ENCODE results near the gene AHI1.

Gene AHI1

DNA sequence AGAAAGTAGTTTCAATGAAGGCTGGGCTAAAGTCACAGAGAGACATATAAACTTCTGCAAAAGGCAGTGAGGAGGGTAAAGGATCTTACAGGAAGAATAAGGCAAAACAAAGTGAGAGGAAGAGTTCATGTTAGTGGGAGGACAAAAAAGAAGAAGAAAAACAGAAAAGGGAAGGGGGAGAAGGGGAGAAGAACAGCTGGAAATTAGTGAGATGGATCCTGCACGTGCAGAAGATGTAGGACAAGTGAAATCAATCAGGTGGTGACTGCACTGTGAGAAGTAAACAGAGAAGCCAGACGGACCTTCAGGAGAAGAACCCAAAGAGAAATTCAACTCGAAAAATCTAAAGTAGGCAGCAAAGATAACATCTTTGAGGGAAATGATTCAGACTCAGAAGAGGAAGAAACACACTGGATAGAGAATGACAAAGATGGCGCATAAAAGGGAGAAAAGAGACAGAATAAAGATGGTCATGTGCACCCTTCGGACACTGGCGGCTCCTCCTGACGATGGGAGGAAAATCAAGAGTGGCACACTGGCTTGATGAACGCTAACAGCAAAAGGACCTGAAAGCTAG lies 210.5 kb downstream of the AHI1 start:
- no peak for DNase-seq

DNA sequence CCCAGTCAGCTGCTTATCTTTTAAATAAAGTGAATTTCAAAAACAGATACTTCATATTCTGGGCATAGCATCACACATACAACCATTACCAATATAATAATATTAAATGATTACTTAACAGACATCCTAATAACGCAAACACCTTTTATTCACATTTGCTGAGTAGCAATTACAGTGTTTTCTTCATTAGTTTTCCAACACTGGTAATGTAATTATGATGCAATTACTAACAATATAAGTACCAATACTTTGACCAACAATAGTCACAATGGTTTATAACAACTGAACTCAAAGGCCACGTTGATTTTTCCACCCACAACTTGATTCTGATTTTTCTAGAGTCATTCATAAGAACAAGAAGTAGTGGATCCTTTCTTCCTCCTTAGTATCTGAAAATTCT lies 212.4 kb downstream of the AHI1 start:
- DNase-seq = no peak

DNA sequence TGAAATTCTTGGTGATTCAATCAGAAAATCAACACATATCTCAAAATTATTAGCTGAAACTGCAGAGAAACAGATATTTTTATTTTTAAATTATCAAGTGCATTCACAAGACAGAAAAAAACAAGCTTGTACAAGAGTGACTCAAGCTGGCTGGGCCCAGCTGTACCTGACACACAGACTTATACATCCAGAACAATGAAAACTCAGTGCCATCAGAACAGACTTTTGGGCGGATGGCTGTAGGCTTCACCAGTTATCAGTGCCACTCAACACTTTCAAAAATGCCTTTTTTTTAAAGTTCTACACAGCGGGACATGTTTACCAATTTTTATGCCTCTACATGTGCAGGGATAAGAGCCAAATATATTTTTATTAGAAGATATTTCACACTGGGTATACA lies 213.6 kb downstream of the AHI1 start:
- no peak for DNase-seq

DNA sequence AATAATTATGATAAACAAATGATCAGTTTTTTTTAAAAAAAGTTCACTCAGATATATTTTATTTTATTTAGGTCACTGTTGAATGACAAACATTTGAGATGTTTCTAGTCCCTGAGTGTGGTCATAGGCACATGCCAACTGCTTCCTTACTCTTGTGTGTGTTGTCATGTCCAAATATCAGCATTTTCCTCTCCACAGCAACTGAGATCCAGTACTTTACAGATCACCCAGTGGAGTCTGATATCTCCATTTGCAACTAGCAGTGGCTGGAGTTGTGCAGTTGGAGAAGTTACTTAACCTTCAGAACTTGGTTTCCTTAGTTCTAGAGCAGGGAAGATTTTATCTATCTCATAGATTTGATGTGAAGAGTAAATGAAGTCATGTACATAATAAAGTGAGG lies 215.1 kb downstream of the AHI1 start:
- no peak for DNase-seq

DNA sequence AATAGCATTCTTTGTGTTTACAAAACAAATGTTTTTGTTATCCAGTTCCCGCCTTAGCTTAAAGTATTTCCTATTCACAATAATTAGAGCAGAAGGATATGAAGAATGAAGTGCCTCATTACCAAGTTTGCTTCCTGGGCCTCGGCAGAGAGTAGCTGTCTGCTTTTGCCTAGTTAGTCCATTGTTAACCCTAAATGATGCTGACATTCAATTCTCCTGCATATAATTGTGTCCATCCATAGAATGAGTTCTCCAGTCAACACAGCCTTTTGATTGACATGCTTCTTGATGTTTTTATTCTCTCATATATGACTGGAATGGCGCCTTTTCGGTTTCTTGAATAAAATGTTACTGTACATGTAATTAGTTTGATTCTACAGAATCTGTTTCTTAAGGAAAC lies 215.6 kb downstream of the AHI1 start:
- DNase-seq = no peak

DNA sequence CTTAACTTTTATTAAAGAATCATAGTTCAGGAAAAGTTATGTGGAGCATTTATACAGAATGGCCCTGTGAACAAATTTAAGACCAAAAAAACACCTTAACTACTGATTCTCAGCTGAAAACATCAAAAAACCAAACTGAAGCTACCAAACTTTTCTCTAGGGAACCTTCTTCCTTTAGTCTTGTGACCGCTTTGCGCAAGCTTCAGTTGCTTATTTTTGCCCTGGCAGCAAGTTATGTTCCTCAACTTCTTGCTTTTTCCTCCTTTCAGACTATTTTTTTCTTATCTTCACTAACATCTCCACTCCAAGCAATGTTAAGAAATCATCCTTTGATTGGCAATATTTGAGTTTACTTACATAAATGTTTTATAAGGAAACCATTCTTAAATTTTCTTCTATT lies 216.3 kb downstream of the AHI1 start:
- no peak for DNase-seq

DNA sequence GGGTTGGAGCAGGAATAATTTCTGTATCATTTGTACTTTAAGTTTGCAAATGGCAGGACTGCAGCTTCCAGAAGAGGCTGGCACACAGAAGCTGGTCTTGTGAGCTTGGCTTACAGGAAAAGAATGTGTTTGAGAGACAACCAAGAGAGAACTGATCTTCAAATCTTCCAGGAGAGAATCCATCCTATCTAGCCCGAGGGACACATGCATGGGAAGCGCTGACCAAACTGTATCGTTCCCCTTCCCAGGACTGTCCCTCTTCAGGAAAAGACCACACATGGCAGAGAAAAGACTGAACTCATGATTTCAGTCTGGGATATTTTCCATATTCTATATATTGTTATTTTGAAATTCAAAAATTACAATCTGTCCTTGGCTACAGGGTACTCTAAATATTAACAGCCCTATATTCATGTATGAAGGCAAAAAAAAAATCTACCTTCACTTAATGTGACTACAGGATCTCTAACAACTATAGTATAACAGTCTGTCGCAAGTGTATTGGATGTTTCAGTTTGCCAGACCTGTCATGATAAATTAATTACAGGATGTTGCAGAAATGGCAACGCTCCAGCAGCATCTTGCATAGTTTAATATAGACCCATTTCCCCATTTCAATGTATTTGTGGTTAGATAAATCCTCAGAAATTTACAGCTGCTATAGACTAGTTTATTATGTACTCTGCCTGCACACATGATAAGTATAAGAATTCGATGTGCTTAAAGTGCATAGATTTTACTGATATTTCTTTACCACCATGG lies 217.0 kb downstream of the AHI1 start:
- no peak for DNase-seq

DNA sequence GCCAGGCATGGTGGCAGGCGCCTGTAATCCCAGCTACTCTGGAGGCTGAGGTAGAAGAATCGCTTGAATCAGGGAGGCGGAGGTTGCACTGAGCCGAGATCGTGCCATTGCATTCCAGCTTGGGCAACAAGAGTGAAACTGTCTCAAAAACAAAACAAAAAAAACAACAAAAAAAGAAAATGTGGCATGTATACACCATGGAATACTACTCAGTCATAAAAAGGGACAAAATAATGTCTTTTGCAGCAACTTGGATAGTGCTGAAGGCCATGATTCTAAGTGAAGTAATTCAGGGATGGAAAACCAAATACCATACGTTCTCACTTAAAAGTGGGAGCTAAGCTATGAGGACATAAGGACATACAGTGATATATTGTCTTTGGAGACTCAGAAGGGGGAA lies 220.1 kb downstream of the AHI1 start:
- DNase-seq = no peak

DNA sequence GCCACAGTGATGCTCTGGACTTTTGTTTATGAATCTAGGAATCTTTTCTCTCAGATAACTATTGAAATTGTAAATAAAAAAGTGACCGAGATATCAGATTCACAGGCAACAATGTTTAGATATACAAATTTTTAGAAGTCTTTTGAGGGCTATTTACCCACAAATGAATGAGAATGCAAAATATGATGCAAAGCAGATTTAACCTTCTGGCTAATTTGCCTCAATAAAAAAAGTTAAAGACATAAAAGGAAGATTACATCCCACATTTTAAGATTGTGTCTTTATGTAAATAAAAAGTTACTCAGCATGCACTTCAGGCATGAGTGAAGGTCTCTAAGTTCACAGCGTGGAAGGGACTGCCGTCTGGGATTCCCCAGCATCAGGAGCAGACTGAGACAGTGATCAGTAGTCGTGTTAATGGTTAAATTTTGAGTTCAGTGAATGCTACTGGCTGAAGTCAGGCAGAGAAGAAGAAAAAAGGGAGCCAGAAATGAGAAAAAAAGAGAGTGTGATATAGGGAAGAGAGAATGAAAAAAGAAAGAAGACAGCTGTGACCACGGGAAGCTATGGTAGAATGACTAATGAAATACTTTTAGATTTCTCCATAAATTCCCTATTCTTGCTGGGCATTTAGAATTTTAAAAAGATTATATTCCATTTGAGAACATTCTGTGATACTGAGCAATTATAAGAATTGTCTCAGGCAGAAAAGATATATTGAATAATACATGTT lies 222.8 kb downstream of the AHI1 start:
- DNase-seq = no peak

DNA sequence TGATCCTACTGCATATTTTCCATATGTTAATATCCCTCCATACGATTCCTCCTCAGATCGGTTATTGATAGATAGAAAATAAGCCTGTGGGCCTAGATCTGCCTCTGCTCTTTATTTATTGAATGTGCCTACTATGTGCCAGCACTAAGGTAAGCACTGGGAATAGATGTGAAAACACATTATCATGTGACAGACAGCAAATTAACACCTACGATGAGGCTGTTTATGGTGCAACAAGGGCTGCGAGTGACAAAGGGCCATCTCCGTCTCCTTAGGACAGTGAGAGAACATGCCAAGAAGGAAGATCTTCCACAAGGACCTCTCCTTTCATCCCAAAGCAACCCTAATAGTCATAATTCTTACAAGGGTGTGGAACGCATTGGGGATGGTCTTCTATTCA lies 225.9 kb downstream of the AHI1 start:
- DNase-seq = no peak

DNA sequence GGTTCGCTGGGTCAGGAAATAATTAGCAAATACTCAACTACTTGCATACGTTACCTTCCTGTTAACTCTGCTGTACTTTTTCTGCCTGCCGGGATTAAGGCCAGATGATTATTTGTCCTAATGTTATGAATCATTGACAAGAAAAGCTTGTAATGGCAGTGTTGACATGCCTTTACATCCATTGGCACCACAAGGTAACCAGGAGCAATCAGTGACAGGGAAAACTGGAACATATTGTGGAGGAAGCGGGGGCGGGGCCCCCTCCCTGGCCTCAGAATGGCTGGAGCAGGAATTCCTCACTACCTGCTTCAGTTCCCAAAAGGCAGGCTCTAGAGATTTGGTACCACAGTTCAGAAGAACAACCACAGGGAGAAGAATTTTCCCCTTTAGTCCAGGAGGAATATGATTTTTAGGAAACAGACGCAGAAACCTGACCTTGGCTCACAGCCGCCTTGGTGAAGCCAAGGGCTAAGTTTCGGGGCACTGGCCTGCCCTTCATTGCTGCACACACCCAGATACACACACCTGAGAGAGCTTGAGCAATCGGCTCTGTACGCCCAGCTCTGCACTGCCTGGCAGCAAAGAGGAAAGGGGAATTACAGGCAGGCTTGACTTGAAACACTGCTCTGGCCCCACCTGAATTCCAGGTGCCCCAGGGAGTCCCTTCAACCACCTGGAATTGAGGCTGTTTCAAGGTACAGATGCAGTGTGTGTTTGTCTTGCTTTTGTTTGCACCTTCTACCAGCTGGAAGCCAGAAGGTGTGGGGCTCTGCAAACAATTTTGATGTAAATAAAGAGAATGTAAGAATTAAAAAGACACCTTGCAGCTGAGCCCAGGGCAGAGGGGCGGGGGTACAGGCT lies 226.6 kb downstream of the AHI1 start:
- no peak for DNase-seq

DNA sequence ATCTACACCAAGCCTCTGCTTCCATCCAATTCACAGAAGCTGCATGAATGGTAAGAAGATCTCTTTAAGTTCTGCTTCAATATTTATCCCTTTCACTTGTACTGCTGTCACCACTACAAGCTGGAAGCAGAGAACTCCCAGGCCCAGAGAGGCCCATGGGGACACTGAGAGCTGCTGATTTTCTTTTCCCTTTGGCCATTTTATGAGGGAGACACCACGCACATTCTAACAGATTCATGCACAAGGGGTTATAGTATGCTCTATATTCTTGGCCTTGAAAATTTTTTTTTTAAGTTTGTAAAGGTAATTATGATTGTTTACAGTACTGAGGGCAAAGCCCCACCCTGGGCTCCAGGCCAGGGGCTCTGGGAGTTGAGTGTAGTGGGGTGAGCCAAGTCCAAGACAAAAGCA lies 228.1 kb downstream of the AHI1 start:
- DNase-seq = no peak

DNA sequence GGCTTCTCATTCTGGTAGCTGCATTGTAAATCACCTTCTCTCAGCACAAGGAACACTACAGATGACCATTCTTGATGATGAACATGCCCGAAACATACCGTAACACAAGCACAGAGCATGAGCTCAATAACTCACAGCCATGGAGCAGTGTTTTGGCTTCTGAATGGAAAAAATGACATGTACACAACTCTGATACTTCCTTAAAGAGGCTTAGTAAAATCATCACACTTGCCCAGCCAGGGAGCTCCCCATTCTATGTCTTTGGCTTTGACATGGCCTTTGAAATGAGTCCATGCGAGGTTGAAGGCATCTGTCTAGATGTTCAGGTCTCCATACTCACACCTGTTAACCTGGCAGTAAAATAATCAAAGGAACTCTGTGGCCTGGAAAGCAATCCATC lies 228.8 kb downstream of the AHI1 start:
- no peak for DNase-seq

DNA sequence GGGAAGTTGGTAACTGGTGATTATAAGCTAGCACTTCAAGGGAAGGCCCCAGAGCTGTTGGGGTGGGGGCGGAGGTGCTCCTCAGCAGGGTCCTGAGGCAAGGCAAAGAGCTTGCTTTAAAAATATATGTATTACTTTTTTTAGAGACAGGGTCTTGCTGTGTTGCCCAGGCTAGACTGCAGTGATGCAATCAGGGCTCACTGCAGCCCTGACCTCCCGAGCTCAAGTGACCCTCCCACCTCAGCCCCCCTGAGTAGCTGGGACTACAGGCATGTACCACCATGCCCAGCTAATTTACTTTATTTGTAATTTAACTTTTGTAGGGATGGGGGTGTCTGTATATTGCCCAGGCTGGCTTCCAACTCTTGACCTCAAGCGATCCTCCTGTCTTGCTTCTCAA lies 229.3 kb downstream of the AHI1 start:
- no peak for DNase-seq

DNA sequence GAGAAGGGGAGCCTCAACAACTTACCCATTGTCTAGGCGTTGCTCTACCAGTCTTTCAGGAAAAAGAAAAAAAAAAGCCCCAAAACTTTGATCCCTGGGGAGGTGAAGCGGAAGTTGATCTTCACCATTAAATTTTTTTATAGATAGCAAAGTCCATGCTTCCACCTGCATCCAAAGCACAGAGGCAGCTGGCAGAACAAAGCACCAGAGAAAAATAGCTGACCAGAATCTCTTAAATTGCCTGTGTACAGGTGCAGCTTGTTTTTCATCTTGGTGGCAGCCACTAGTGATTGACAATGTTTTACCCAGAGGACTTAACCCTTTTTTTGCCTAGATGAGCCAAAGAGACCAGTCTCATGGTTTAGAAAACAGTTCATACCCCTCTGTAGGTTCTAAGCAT lies 230.5 kb downstream of the AHI1 start:
- DNase-seq = no peak

DNA sequence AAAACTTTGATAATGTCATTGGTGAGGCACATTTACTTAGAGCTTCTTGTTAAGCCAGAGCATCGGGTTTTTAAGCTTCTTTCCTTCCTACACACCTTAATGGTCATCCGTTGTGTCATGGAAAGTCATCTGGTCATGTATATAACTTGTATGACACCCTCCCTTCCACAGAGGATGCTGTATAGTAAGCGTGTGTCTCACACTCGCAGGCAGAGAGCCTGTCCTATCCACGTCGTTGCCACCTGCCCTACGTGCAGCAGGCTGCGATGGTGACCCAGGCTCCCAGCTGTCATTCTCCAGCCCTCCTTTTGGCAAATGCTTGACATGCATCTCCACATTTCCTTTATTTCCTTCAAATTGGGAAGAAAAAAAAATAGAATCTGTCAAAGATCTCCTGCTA lies 230.9 kb downstream of the AHI1 start:
- no peak for DNase-seq

DNA sequence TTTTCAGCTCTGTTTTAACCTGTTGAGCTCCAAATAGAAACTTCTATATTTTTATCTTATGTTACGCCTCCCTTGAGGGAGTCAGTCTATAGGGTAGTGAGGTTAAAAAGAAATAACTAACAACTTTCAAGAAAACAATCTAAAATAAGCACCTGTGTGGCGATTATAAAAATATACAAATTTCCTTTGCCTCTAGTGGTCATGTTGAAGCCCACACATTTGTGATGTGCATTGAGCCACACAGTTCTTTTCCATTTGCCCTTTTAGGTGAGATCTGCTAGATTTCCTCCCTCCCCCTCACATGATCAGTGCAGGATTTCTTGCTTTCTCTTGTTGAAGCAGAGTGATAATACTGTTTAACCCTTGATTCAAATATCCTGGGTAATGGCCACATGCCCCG lies 232.3 kb downstream of the AHI1 start:
- no peak for DNase-seq

DNA sequence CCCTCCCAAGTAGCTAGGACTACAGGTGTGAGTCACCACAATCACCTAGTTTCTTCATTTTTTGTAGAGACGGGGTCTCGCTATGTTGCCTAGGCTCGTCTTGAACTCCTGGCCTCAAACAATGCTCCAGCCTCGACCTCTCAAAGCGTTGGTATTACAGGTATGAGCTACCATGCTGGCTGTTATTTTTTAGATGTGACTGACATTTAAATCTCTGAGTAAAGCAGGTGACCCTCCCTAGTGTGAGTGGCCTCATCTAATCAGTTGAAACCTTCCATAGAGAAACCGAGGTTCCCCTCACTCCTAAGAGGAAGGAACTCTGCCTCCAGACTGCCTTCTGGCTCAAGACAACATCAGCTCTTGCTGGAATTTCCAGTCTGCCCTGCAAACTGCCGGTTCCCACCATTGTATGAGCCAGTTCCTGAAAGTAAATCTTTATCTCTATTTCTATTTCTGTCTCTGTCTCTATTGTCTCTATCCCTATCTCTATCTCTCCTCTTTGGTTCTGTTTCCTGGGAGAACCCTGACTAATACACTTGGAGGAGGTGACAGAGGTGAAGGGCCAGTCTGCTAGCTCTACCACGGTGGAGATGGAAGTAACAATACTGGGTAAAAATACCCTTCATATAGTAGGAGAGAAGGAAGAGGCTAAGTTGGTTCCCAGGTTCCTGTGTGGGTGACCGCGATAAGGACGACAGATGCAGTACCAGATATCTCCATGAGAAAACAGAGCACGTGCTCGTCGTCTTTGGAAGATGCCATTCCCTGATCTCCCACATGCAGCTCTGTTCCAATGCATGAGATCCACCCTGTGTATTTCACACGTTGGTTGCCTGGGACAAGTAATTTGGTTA lies 235.4 kb downstream of the AHI1 start:
- no peak for DNase-seq

DNA sequence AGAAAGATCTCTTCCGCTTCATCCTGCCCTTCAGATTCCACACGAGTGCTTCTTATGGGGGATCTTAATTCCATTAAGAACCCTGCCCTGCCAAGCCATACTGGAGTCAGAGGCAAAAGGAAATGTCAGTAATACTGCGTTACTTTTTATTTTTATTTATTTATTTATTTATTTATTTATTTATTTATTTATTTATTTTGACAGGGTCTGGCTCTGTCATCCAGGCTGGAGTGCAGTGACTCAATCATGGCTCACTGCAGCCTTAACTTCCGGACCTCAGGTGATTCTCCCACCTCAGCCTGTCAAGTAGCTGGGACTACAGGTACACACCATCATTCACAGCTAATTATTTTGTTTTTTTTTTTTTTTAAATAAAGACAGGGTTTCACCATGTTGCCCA lies 236.9 kb downstream of the AHI1 start:
- no peak for DNase-seq

DNA sequence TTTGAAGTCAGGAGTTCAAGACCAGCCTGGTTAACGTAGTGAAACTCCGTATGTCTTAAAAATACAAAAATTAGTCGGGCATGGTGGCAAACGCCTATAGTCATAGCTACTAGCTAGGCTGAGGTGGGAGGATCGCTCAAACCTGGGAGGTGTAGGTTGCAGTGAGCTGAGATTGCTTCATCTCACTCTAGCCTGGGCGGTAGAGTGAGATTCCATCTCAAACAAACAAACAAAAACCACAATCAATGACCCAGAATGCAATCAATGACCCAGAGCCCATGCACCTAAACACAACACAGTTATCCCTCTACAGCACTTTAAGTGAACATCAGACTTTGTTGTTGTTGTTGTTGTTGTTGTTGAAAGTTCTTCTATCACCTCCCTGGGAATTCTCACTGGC lies 238.6 kb downstream of the AHI1 start:
- no peak for DNase-seq

DNA sequence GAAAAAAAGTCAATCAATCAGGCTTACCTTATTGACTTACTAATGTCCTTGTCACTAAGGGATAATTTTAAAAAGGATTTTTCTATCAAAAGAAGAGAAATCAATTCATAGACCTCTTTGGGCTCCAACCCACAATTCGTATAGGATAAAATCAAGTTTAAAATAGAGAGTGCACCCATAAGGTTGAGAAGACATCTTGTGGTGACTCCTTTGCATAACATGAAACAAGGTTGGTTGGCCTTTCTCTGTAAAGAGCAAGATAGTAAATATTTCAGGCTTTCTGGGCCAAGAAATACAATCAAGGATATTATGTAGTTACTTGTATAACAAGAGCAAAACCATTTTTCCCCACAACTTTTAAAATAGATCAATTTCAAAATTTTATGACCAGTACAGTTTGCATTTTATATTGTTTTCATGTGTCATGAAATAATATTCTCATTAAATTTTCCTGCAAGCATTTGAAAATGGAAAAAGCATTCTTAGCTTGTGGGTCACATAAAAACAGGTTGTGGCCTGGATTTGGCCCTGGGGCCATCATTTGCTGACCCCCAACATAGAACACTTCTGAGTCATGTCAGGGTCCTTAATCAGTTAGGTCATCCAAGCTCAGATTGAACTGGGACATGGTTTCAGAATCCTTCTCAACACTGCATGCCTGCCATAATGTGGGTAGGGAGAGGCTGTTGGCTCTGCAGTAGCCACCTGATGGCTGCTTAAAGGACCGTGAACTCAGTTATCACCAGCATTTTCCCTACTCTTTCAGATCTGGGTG lies 239.7 kb downstream of the AHI1 start:
- no peak for DNase-seq

DNA sequence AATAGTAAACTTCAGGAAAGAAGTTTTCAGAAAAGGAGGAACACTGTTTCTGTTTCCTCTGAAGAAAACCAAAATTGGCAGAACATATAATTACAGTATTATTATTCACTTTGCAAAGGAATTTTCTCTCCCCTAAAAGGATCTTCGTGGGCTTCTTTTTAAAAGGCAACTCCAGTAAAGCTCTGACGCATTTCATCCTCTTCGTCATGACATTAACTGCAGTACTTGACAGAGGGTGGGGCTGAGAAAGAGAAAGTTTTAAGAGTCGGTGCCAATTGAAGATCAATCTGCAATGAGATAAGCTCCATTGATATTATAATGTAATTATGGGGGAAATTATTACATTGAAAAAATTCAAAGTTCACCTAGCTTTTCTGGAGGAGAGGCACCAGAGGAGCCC lies 240.7 kb downstream of the AHI1 start:
- DNase-seq = no peak

All from activated T-cell treated with anti-CD3 and anti-CD28 coated beads, Interleukin-2, amount 50 U/mL, for 48 hours (primary cell).